Left lung (tissue), 10 donors: ENCODE data around the gene FTCDNL1. TPM values are rescaled to one million over a fixed set of nuclear protein-coding genes. Genes with fewer than 3 reads are reported as not detected.
A peak's percentile ranks its signal among the peaks of the same experiment; 100 is the strongest.

ENCODE experiments used
- ATAC-seq: fragments of 200-7000 bp; cut with Tn5 transposase; one replicate; pipeline ENCODE4 v1.9.1; 2020; ENCODE audit warnings: moderate library complexity
- DNase-seq, 4 donors: peaks; one replicate each; pipeline ENCODE4 v3.0.0-alpha.2; 2013 to 2020
- H3K27ac ChIP-seq, 2 donors: fragments of 200-600 bp; sonication (generic) in 1 of 2; one replicate each; pipeline versions ENCODE4 v1.5.0 to v1.8.0; 2020 to 2021
- H3K27me3 ChIP-seq, 2 donors: fragments of 200-600 bp; sonication (generic) in 1 of 2; one replicate each; pipeline versions ENCODE4 v1.5.0 to v1.8.0; 2020 to 2021
- H3K36me3 ChIP-seq, 2 donors: fragments of 200-600 bp; sonication (generic) in 1 of 2; one replicate each; pipeline versions ENCODE4 v1.5.0 to v1.8.0; 2020 to 2021
- H3K4me1 ChIP-seq, 2 donors: fragments of 200-600 bp; one replicate each; pipeline ENCODE4 v1.8.0; 2021
- H3K4me3 ChIP-seq, 2 donors: fragments of 200-600 bp; sonication (generic) in 1 of 2; one replicate each; pipeline versions ENCODE4 v1.5.0 to v1.8.0; 2020 to 2021; ENCODE audit warnings: mild to moderate bottlenecking in 1 of 2
- H3K9me3 ChIP-seq, 2 donors: fragments of 200-600 bp; sonication (generic) in 1 of 2; one replicate each; pipeline versions ENCODE4 v1.5.0 to v1.8.0; 2020 to 2021
- CTCF ChIP-seq, 2 donors: fragments of 200-600 bp; sonication (generic) in 1 of 2; IDR thresholded peaks; one replicate each; pipeline versions ENCODE4 v1.5.0 to v1.8.0; 2021; ENCODE audit warnings: antibody characterized with exemption in 2 of 2
- intact Hi-C, 2 donors: fragments of 100-400 bp; cut with DNase I; formaldehyde crosslinking; loops; one replicate each; pipeline versions ENCODE4 v1.11.2 to v1.14.2; 2022
- polyA plus RNA-seq, 6 donors: library from polyadenylated mRNA; unstranded; fragments of 120-200 nt; gene quantifications; one replicate each; pipeline ENCODE4 v1.2.1, GENCODE V29; 2013; ENCODE audit not compliant: insufficient read length in 6 of 6
- total RNA-seq, 2 donors: library from RNA; stranded (reverse); fragmentation: NEBNext Ultra II Directional; extraction: Animal tissue kit (Norgen Biotek cat#: 25700); gene quantifications; one replicate each; pipeline ENCODE4 v1.2.1, GENCODE V29; 2021
- donor health status: DM: no; HTN: yes; CAD: no.
- donor health status: DM: no; HTN: no; CAD: no.

Gene FTCDNL1
- total and polyA plus RNA-seq, 8 donors = 0.09 to 3.5 (median 0.34) TPM

DNA sequence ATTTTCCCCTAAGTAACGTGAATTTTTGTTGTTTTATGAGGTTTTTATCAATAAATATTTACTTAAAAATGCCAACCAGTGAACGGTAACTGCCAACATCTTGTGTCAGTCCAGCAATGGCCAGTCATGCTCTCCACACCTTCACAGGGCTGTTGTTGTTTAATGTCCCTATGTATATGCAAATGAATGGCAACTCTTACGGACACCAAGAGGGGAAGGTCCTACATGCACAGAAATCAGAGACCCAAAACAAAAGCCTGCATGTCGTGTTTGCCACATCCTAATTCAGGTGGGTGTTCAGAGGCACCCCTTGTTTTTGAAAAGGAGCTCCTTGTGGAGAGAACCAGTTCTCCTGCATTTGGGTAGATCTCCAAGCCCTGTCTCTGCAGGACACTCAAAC, 4.8 kb upstream of the FTCDNL1 start:
- H3K27me3 ChIP-seq = peaks cover 0 to under 1% of the 10 kb centered on the region in 2 donors
- H3K4me3 ChIP-seq = no peak overlapping the region
- no peak for DNase-seq
- no peak for ATAC-seq
- H3K27ac ChIP-seq = no peak overlapping the region
- H3K36me3 ChIP-seq = no peaks in the 10 kb centered on the region
- H3K9me3 ChIP-seq = no peaks in the 10 kb centered on the region
- intact Hi-C loops = no loop called here
- peaks cover 0 to 8% of the 10 kb centered on the region in 2 donors for H3K4me1 ChIP-seq
- no peak for TF ChIP-seq CTCF (IDR thresholded peaks at IDR 0.05)

DNA sequence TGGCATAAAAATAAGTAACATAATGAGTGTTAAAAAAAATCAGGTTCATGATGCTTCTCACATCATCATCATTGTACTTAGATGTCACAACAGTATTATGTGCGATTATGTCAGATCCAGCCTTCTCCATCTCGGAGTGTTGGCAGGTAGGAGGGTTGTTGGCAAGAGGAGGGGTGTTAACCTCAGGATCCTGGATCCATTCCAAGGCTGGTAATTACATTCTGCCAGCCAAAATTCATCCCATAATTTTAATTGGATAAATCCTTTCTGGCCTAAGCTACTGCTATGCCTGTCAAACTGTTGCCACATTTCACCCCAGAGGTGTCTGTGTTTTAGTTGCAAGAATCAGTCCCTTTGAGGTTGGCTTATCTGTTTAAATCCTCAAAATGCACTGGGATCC, 891 bp upstream of the FTCDNL1 start:
- Histone ChIP-seq H3K27ac (no peak overlapping the region), H3K27me3 (peaks cover 0 to 13% of the 10 kb centered on the region in 2 donors), H3K4me3 (no peak overlapping the region), H3K36me3 (no peaks in the 10 kb centered on the region), H3K4me1 (peaks cover 0 to 19% of the 10 kb centered on the region in 2 donors), H3K9me3 (no peaks in the 10 kb centered on the region)
- intact Hi-C loops = no loop called here
- no peak for TF ChIP-seq CTCF (IDR thresholded peaks at IDR 0.05)
- no peak for ATAC-seq
- peak in 1 of 4 donors; percentile 24 for DNase-seq

DNA sequence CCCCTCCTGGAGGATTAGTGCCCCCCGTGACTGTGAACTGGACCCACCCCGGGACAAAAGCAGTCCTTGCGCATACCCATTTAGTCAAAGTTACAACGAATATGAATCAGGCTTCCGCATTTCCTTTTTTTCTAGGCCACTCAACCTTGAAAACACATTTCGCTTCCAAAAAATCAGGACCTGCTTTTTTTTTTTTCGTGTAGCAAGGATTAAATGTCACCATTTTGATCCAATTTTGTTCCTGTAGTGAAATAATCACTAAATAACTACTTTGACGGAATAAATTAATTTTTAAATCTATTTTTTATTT, 464 bp upstream of the FTCDNL1 start:
- H3K4me3 ChIP-seq = peak overlapping the region; percentile 53 to 64
- H3K27me3 ChIP-seq = peaks cover 0 to 13% of the 10 kb centered on the region in 2 donors
- peak overlapping the region; percentile 64 to 76 for H3K27ac ChIP-seq
- H3K4me1 ChIP-seq = peaks cover 0 to 19% of the 10 kb centered on the region in 2 donors
- no peaks in the 10 kb centered on the region for H3K9me3 ChIP-seq
- intact Hi-C loops = no loop called here
- DNase-seq (peak in 1 of 4 donors; percentile 36), ATAC-seq (no peak)
- no peaks in the 10 kb centered on the region for H3K36me3 ChIP-seq
- TF ChIP-seq CTCF (IDR thresholded peaks at IDR 0.05) = no peak

DNA sequence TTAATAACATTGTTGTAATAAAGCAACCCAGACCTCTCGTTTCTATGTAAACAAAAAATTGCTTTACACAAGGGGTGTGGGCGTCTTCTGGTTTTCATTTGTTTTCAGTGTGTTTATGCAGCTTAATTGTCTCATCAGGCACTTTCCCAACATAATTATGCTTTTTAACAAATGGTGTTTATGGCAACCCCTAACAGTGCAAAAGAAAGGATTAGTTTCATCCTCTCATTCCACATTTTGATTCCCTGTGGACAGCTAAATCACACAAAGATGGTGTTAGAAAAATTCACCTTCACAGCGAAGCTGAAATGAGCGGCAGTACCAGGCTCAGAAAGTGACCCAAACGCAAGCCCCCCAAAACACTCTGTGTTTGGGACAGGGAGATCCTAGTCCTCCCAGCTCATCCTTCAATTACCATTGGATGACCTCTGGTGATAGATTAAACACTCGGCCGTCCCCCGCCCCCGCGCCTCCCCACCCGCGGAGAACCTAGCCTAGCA, 724 bp downstream of the FTCDNL1 start:
- H3K4me1 ChIP-seq = peaks cover 0 to 19% of the 10 kb centered on the region in 2 donors
- no peak for ATAC-seq
- H3K9me3 ChIP-seq = no peaks in the 10 kb centered on the region
- peak overlapping the region; percentile 53 to 64 for H3K4me3 ChIP-seq
- peaks cover 0 to 13% of the 10 kb centered on the region in 2 donors for H3K27me3 ChIP-seq
- DNase-seq = no peak
- H3K36me3 ChIP-seq = no peaks in the 10 kb centered on the region
- intact Hi-C loops = no loop called here
- H3K27ac ChIP-seq = peak overlapping the region; percentile 26 to 74
- TF ChIP-seq CTCF (IDR thresholded peaks at IDR 0.05) = no peak

GRCh38 chr2:199848389-199849130, 2.4 kb downstream of the FTCDNL1 start:
- H3K4me1 ChIP-seq = peaks cover 0 to 19% of the 10 kb centered on the region in 2 donors
- H3K27me3 ChIP-seq = peaks cover 0 to 13% of the 10 kb centered on the region in 2 donors
- DNase-seq (no peak), ATAC-seq (no peak)
- no peaks in the 10 kb centered on the region for H3K36me3 ChIP-seq
- no peak overlapping the region for H3K4me3 ChIP-seq
- H3K9me3 ChIP-seq = no peaks in the 10 kb centered on the region
- intact Hi-C loops = no loop called here
- H3K27ac ChIP-seq = no peak overlapping the region
- no peak for TF ChIP-seq CTCF (IDR thresholded peaks at IDR 0.05)
